Forelimb muscle (tissue), 1 donor: Measurements from ENCODE around the gene ZNF521. TPM values are rescaled to one million over a fixed set of nuclear protein-coding genes. Genes with fewer than 3 reads are reported as not detected.

Experiments used
- DNase-seq: peaks from one replicate; pipeline ENCODE4 v3.0.0-alpha.2; 2013; ENCODE audit warnings: low read depth
- polyA plus RNA-seq: library from polyadenylated mRNA; unstranded; fragments of 120-200 nt; gene quantifications from one replicate; pipeline ENCODE4 v1.2.1, GENCODE V29; 2013; ENCODE audit not compliant: insufficient read length

The ZNF521 gene
- polyA plus RNA-seq, 1 donor: 43.7 TPM

- DNase-seq: no peak
These were observed 100.9 kb downstream of the ZNF521 start for GRCh38 chr18:25251068-25251467.

- no peak for DNase-seq
These were observed 101.5 kb downstream of the ZNF521 start for GRCh38 chr18:25250474-25250851.

- DNase-seq: no peak
These were observed 103.2 kb downstream of the ZNF521 start for GRCh38 chr18:25248755-25249154.

- DNase-seq: no peak
These were observed 104.2 kb downstream of the ZNF521 start for GRCh38 chr18:25247725-25248124.

GRCh38 chr18:25244924-25245698 is 106.9 kb downstream of the ZNF521 start:
- no peak for DNase-seq

GRCh38 chr18:25244170-25244569 is 107.8 kb downstream of the ZNF521 start:
- no peak for DNase-seq

GRCh38 chr18:25243754-25244153 is 108.2 kb downstream of the ZNF521 start:
- DNase-seq: no peak

- DNase-seq: no peak
These were observed 108.7 kb downstream of the ZNF521 start for GRCh38 chr18:25243257-25243656.

- DNase-seq: no peak
These were observed 111.6 kb downstream of the ZNF521 start for GRCh38 chr18:25240420-25240770.

- DNase-seq: no peak
These were observed 112.2 kb downstream of the ZNF521 start for GRCh38 chr18:25239581-25240419.

GRCh38 chr18:25239151-25239550 is 112.8 kb downstream of the ZNF521 start:
- DNase-seq: no peak

- DNase-seq: no peak
These were observed 114.2 kb downstream of the ZNF521 start for GRCh38 chr18:25237571-25238267.

- no peak for DNase-seq
These were observed 115.2 kb downstream of the ZNF521 start for GRCh38 chr18:25236736-25237135.

- no peak for DNase-seq
These were observed 116.4 kb downstream of the ZNF521 start for GRCh38 chr18:25235401-25236042.

- no peak for DNase-seq
These were observed 117.1 kb downstream of the ZNF521 start for GRCh38 chr18:25234740-25235345.

- no peak for DNase-seq
These were observed 117.7 kb downstream of the ZNF521 start for GRCh38 chr18:25234322-25234639.

- no peak for DNase-seq
These were observed 118.2 kb downstream of the ZNF521 start for GRCh38 chr18:25233528-25234321.

GRCh38 chr18:25231327-25231691 is 120.7 kb downstream of the ZNF521 start:
- DNase-seq: no peak

- peak; percentile 88 for DNase-seq
These were observed 121.2 kb downstream of the ZNF521 start for GRCh38 chr18:25230658-25231326.

- DNase-seq: no peak
These were observed 122.0 kb downstream of the ZNF521 start for GRCh38 chr18:25229920-25230319.
